Natural killer cell (primary cell): ENCODE results near the gene CYP4F12. TPM values are rescaled to one million over a fixed set of nuclear protein-coding genes. Genes with fewer than 3 reads are reported as not detected.

Experiments used
- ATAC-seq, 3 donors: fragments of 150-1000 bp in 2 of 3; fragments of 200-7000 bp in 1 of 3; cut with Tn5 transposase; 1 replicate in 1 of 3; 2 replicates in 2 of 3; pipeline ENCODE4 v1.10.0; 2021; ENCODE audit warnings: mild to moderate bottlenecking in 2 of 3, moderate library complexity in 2 of 3
- DNase-seq, 2 donors: peaks; one replicate each; pipeline versions ENCODE4 v3.0.0 to v3.0.0-alpha.2; 2013 to 2021; ENCODE audit warnings: mixed read lengths in 1 of 2
- H3K27ac ChIP-seq: one replicate; pipeline ENCODE4 v1.5.1; 2013; ENCODE audit warnings: mild to moderate bottlenecking, low read length
- H3K27me3 ChIP-seq: one replicate; pipeline ENCODE4 v1.6.1; 2013; ENCODE audit warnings: low read length; ENCODE audit not compliant: control insufficient read depth, insufficient read depth
- H3K36me3 ChIP-seq: one replicate; pipeline ENCODE4 v1.6.1; 2013; ENCODE audit warnings: low read length; ENCODE audit not compliant: control insufficient read depth, insufficient read depth
- H3K4me1 ChIP-seq: one replicate; pipeline ENCODE4 v1.6.1; 2013; ENCODE audit warnings: low read length; ENCODE audit not compliant: control insufficient read depth, insufficient read depth
- H3K4me3 ChIP-seq: one replicate; pipeline ENCODE4 v1.5.1; 2013; ENCODE audit warnings: low read length
- H3K9me3 ChIP-seq: one replicate; pipeline ENCODE4 v1.6.1; 2013; ENCODE audit warnings: low read length; ENCODE audit not compliant: control insufficient read depth, insufficient read depth
- H3K27ac Mint-ChIP-seq, 2 donors: one replicate each; pipeline ENCODE4 v1.8.0; 2022; ENCODE audit warnings: mild to moderate bottlenecking in 2 of 2, mixed read lengths in 2 of 2, moderate library complexity in 1 of 2
- H3K27me3 Mint-ChIP-seq, 2 donors: one replicate each; pipeline ENCODE4 v1.8.0; 2022; ENCODE audit warnings: low read depth in 2 of 2, mixed read lengths in 2 of 2
- H3K36me3 Mint-ChIP-seq: one replicate; pipeline ENCODE4 v1.8.0; 2022; ENCODE audit warnings: mixed read lengths
- H3K4me1 Mint-ChIP-seq, 2 donors: one replicate each; pipeline ENCODE4 v1.8.0; 2022; ENCODE audit warnings: mixed read lengths in 2 of 2
- H3K4me3 Mint-ChIP-seq: one replicate; pipeline ENCODE4 v1.8.0; 2022; ENCODE audit warnings: mild to moderate bottlenecking, moderate library complexity, mixed read lengths
- H3K9me3 Mint-ChIP-seq, 2 donors: one replicate each; pipeline ENCODE4 v1.8.0; 2022; ENCODE audit warnings: mixed read lengths in 2 of 2
- WGBS: methylation state at CpG from one replicate; pipeline ENCODE4 v1.1.7; 2013; ENCODE audit warnings: missing lambda C conversion rate; ENCODE audit not compliant: insufficient coverage; 5-methylcytosine and 5-hydroxymethylcytosine counted together
- intact Hi-C: fragments of 100-400 bp; cut with micrococcal nuclease; formaldehyde crosslinking; loops from one replicate; pipeline ENCODE4 v1.14.2; 2022
- total RNA-seq, 4 donors: library from RNA; stranded (reverse); fragments of 120-200 nt in 1 of 4; gene quantifications; one replicate each; pipeline versions ENCODE4 v1.2.3 to v1.2.4, GENCODE V29; 2013 to 2022
- TF ChIP-seq, protein P1 (sequence below): fragments of 200-600 bp; IDR thresholded peaks from one replicate; pipeline ENCODE4 v1.8.0; 2022; ENCODE audit warnings: antibody characterized with exemption

CYP4F12 gene
- total RNA-seq, 3 donors from 2014 or later (not counting 1 experiment from before 2014, with no cell fraction given): 0.43 to 3.9 TPM; not detected in 1

DNA sequence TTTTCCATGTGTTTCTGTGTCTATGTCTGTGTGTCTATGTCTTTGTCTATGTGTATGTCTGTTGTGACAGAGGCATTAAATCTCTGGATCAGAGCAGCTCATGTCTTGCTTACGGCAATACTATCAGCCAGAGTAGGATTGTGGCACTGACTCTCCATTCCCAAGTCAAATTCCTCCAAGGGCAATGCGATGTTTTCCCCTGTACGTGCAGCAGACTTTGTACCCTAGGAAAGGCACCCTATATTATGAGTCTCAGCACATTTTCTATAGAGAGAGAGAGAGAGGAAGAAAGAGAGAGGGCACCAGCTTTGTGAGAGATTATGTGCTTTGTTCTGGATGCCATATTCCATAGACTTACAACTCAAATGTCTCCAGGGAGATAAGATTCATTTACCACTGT lies 21.1 kb upstream of the CYP4F12 start:
- Histone ChIP-seq H3K36me3 (no peaks in the 10 kb centered on the region), H3K4me3 (no peak overlapping the region), H3K9me3 (no peaks in the 10 kb centered on the region), H3K27me3 (peaks cover 6% of the 10 kb centered on the region), H3K27ac (no peak overlapping the region), H3K4me1 (no peaks in the 10 kb centered on the region)
- no peak overlapping the region for H3K27ac Mint-ChIP-seq
- H3K4me1 Mint-ChIP-seq: no peaks in the 10 kb centered on the region
- H3K9me3 Mint-ChIP-seq: no peaks in the 10 kb centered on the region
- H3K4me3 Mint-ChIP-seq: no peak overlapping the region
- TF ChIP-seq, protein P1, sequence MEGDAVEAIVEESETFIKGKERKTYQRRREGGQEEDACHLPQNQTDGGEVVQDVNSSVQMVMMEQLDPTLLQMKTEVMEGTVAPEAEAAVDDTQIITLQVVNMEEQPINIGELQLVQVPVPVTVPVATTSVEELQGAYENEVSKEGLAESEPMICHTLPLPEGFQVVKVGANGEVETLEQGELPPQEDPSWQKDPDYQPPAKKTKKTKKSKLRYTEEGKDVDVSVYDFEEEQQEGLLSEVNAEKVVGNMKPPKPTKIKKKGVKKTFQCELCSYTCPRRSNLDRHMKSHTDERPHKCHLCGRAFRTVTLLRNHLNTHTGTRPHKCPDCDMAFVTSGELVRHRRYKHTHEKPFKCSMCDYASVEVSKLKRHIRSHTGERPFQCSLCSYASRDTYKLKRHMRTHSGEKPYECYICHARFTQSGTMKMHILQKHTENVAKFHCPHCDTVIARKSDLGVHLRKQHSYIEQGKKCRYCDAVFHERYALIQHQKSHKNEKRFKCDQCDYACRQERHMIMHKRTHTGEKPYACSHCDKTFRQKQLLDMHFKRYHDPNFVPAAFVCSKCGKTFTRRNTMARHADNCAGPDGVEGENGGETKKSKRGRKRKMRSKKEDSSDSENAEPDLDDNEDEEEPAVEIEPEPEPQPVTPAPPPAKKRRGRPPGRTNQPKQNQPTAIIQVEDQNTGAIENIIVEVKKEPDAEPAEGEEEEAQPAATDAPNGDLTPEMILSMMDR: no peak
- DNase-seq: no peak
- intact Hi-C loops: no loop called here
- peaks cover 29 to 36% of the 10 kb centered on the region in 2 donors for H3K27me3 Mint-ChIP-seq
- no peaks in the 10 kb centered on the region for H3K36me3 Mint-ChIP-seq
- 30% methylated on average over 1 of the region's 3 CpGs for WGBS
- ATAC-seq: no peak

DNA sequence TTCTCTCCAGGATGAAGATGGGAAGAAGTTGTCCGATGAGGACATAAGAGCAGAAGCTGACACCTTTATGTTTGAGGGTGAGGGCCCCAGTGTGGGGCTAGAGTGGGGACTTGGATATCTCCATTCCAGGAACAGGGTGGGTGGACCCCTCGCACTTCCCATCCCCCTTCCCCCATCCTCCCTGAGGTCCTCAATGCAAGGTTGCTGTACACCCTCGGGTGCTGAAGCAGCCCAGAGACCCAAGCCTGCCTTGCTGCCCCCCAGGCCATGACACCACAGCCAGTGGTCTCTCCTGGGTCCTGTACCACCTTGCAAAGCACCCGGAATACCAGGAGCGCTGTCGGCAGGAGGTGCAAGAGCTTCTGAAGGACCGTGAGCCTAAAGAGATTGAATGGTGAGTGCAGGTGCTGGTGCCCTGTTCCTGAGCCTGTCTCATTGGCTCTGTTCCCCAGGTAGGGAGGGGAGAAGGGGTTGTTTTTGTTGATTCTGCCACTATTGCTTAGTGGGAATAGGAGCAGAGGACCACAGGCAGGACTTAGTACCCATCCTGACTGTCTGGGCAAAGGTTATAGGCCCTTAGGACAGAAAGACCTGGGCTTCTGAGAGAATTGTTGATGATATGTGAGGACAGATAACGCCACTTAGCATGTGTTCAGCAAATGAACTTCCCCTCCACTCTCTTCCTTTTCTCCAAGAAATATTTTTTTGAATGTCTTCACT lies 20.2 kb upstream of the CYP4F12 start:
- H3K9me3 Mint-ChIP-seq: no peaks in the 10 kb centered on the region
- Histone ChIP-seq H3K36me3 (no peaks in the 10 kb centered on the region), H3K27ac (no peak overlapping the region), H3K4me1 (no peaks in the 10 kb centered on the region), H3K9me3 (no peaks in the 10 kb centered on the region), H3K4me3 (no peak overlapping the region), H3K27me3 (peaks cover 6% of the 10 kb centered on the region)
- no peak for DNase-seq
- no peaks in the 10 kb centered on the region for H3K36me3 Mint-ChIP-seq
- WGBS: 70% methylated on average over 7 of the region's 8 CpGs
- no peak overlapping the region for H3K4me3 Mint-ChIP-seq
- no peak for ATAC-seq
- TF ChIP-seq, protein P1: no peak
- intact Hi-C loops: no loop called here
- H3K27me3 Mint-ChIP-seq: peaks cover 30 to 38% of the 10 kb centered on the region in 2 donors
- no peaks in the 10 kb centered on the region for H3K4me1 Mint-ChIP-seq
- H3K27ac Mint-ChIP-seq: no peak overlapping the region

DNA sequence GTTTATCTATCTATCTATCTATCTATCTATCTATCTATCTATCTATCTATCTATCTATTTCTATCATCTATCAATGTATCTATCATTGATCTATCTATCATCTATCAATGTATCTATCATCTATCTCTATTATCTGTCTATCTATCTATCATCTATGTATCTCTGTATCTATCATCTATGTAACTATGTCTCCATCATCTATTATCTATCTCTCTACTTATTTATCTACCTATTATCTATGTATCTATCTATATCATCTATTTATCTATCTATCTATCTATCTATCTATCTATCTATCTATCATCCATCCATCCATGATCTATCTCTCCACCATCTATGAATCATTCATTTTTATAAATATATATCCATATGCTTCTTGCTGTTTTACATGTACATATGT lies 16.4 kb upstream of the CYP4F12 start:
- peaks cover 27 to 44% of the 10 kb centered on the region in 2 donors for H3K27me3 Mint-ChIP-seq
- H3K4me1 Mint-ChIP-seq: no peaks in the 10 kb centered on the region
- no peaks in the 10 kb centered on the region for H3K36me3 Mint-ChIP-seq
- Histone ChIP-seq H3K36me3 (no peaks in the 10 kb centered on the region), H3K27ac (no peak overlapping the region), H3K4me1 (no peaks in the 10 kb centered on the region), H3K27me3 (peaks cover 6% of the 10 kb centered on the region), H3K4me3 (no peak overlapping the region), H3K9me3 (no peaks in the 10 kb centered on the region)
- no peak overlapping the region for H3K27ac Mint-ChIP-seq
- no peak overlapping the region for H3K4me3 Mint-ChIP-seq
- TF ChIP-seq, protein P1: no peak
- intact Hi-C loops: no loop called here
- DNase-seq (no peak), ATAC-seq (no peak)
- no peaks in the 10 kb centered on the region for H3K9me3 Mint-ChIP-seq

DNA sequence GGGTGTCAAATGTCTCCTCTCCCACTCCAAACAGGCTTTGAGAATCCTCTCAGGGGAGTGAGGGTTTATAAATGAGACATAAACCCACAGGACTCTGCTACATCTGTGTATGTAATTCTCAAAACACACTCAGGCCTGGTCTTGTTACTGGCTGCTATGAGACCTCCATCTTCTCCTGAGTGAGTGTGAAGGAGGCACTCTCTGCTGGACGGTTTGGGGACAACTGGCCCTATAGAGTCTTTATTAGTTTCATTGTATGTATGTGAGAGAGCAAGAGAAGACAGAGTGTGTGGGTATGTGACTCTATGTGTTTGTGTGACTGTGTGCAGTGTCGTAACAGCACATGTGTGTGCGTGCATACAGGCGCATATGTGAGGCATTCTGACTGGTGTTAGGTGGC lies 9.6 kb upstream of the CYP4F12 start:
- WGBS: 76% methylated on average over 4 of the region's 4 CpGs
- intact Hi-C loops: no loop called here
- H3K27ac Mint-ChIP-seq: no peak overlapping the region
- Histone ChIP-seq H3K27me3 (no peaks in the 10 kb centered on the region), H3K27ac (no peak overlapping the region), H3K4me1 (no peaks in the 10 kb centered on the region), H3K9me3 (no peaks in the 10 kb centered on the region), H3K36me3 (no peaks in the 10 kb centered on the region), H3K4me3 (no peak overlapping the region)
- TF ChIP-seq, protein P1: no peak
- no peaks in the 10 kb centered on the region for H3K9me3 Mint-ChIP-seq
- ATAC-seq: no peak
- no peaks in the 10 kb centered on the region for H3K36me3 Mint-ChIP-seq
- no peaks in the 10 kb centered on the region for H3K4me1 Mint-ChIP-seq
- peaks cover under 1 to 9% of the 10 kb centered on the region in 2 donors for H3K27me3 Mint-ChIP-seq
- no peak overlapping the region for H3K4me3 Mint-ChIP-seq
- DNase-seq: no peak
